HepG2 (cell line): ENCODE results near the gene SFT2D1. TPM values are rescaled to one million over a fixed set of nuclear protein-coding genes. Genes with fewer than 3 reads are reported as not detected.

Experiments used
- ATAC-seq: fragments of 200-7000 bp; cut with Tn5 transposase; 3 replicates; pipeline ENCODE4 v1.9.1; 2020; ENCODE audit warnings: mild to moderate bottlenecking, moderate library complexity
- BruUV-seq: library from RNA; stranded (reverse); fragments of 400-500 nt; replicated peaks from 2 replicates; lab custom pipeline; 2021; lab: Mats Ljungman, UMichigan
- CTCF ChIA-PET: fragments of 300-600 bp; formaldehyde crosslinking; extraction: SDS; loops from one replicate; lab custom pipeline; 2021; ENCODE audit warnings: low total read pairs, inconsistent platforms, low intra/inter-chr PET ratio; lab: Yijun Ruan, JAX
- POLR2A ChIA-PET: fragments of 350-600 bp; sonication (Branson Sonifier 250); formaldehyde crosslinking; loops from one replicate; lab custom pipeline; 2020; ENCODE audit warnings: antibody characterized with exemption, inconsistent platforms; lab: Yijun Ruan, JAX
- DNase-seq: peaks from one replicate; pipeline ENCODE4 v3.0.0-alpha.2; 2015; ENCODE audit warnings: low spot score
- FAIRE-seq: peaks from 3 replicates; lab custom pipeline; 2011; peaks lifted over from hg19 to GRCh38; lab: Jason Lieb, UNC
- H2AFZ ChIP-seq: one replicate; pipeline ENCODE4 v1.6.1; 2011; ENCODE audit warnings: low read length, inconsistent platforms
- H3K27ac ChIP-seq: fragments of 300-600 bp; 3 replicates; pipeline ENCODE4 v1.8.0; 2011; ENCODE audit warnings: mixed run types, mild to moderate bottlenecking, mixed read lengths, low read length, inconsistent platforms; ENCODE audit not compliant: insufficient read depth; ENCODE audit errors: extremely low read length
- H3K27me3 ChIP-seq, 2 experiments: fragments of 200-600 bp in 1 of 2; 2 replicates in 1 of 2; 3 replicates in 1 of 2; pipeline versions ENCODE4 v1.6.0 to v1.8.0; 2011; ENCODE audit warnings: low read length in 2 of 2, mild to moderate bottlenecking in 2 of 2, moderate library complexity in 2 of 2, inconsistent platforms in 1 of 2; ENCODE audit not compliant: insufficient read depth in 2 of 2, control insufficient read depth in 1 of 2
- H3K36me3 ChIP-seq, 2 experiments: fragments of 200-600 bp in 1 of 2; replicated peaks in 1 of 2; 2 replicates in 1 of 2; 3 replicates in 1 of 2; pipeline versions ENCODE4 v1.5.1 to v1.8.0; 2011; ENCODE audit warnings: low read length in 2 of 2, inconsistent platforms in 1 of 2; ENCODE audit not compliant: insufficient read depth in 2 of 2, control insufficient read depth in 1 of 2
- H3K4me1 ChIP-seq: 2 replicates; pipeline ENCODE4 v1.5.1; 2012; ENCODE audit warnings: low read length, inconsistent platforms; ENCODE audit not compliant: insufficient read depth
- H3K4me2 ChIP-seq: 2 replicates; pipeline ENCODE4 v1.6.0; 2011; ENCODE audit warnings: low read depth, low read length, inconsistent platforms
- H3K4me3 ChIP-seq, 3 experiments: fragments of 200-600 bp in 1 of 3; sonication (generic), shearing (Covaris generic) in 1 of 3; replicated peaks in 1 of 3; 2 replicates each; pipeline ENCODE4 v1.5.1; 2011 to 2016; ENCODE audit warnings: low read length in 3 of 3, inconsistent platforms in 2 of 3, low read depth in 2 of 3, mild to moderate bottlenecking in 2 of 3, control low read depth in 1 of 3, mixed read lengths in 1 of 3; ENCODE audit not compliant: insufficient read depth in 1 of 3
- H3K79me2 ChIP-seq: one replicate; pipeline ENCODE4 v1.6.1; 2011; ENCODE audit warnings: low read length, inconsistent platforms; ENCODE audit not compliant: insufficient read depth
- H3K9ac ChIP-seq: 2 replicates; pipeline ENCODE4 v1.6.0; 2011; ENCODE audit warnings: mild to moderate bottlenecking, low read depth, low read length, inconsistent platforms; ENCODE audit not compliant: insufficient read depth
- H3K9me3 ChIP-seq: 2 replicates; pipeline ENCODE4 v1.5.1; 2012; ENCODE audit warnings: mild to moderate bottlenecking, low read length
- H4K20me1 ChIP-seq: 2 replicates; pipeline ENCODE4 v1.6.0; 2011; ENCODE audit warnings: inconsistent platforms, mild to moderate bottlenecking, low read length, moderate library complexity; ENCODE audit not compliant: insufficient read depth
- BRCA1 ChIP-seq: sonication (generic); formaldehyde crosslinking; IDR thresholded peaks from 2 replicates; pipeline ENCODE4 v1.4.0; 2020; ENCODE audit warnings: missing genetic modification reagents
- HCFC1 ChIP-seq: fragments of 150-350 bp; IDR thresholded peaks from 2 replicates; pipeline ENCODE4 v1.6.1; 2014; ENCODE audit warnings: low read depth, low read length
- IRX3 ChIP-seq: sonication (generic); formaldehyde crosslinking; IDR thresholded peaks from 2 replicates; pipeline ENCODE4 v1.8.1; 2023; ENCODE audit warnings: mild to moderate bottlenecking, low read depth, missing genetic modification reagents, borderline replicate concordance
- SMARCE1 ChIP-seq: fragments of 450-650 bp; IDR thresholded peaks from 2 replicates; pipeline ENCODE4 v1.6.1; 2017; ENCODE audit warnings: borderline replicate concordance
- SNRNP70 ChIP-seq: fragments of 200-400 bp; formaldehyde crosslinking; IDR thresholded peaks from 2 replicates; pipeline ENCODE4 v1.6.1; 2017; ENCODE audit warnings: mild to moderate bottlenecking, low read depth, low read length, moderate library complexity
- THYN1 ChIP-seq: sonication (generic); formaldehyde crosslinking; IDR thresholded peaks from 2 replicates; pipeline ENCODE4 v1.8.1; 2023; ENCODE audit warnings: low read depth, mild to moderate bottlenecking, moderate library complexity, missing genetic modification reagents, borderline replicate concordance
- ZNF253 ChIP-seq: sonication (generic); formaldehyde crosslinking; IDR thresholded peaks from 2 replicates; pipeline ENCODE4 v1.8.0; 2022; ENCODE audit warnings: mild to moderate bottlenecking, missing genetic modification reagents, borderline replicate concordance
- ZNF274 ChIP-seq: sonication (generic); formaldehyde crosslinking; IDR thresholded peaks from 2 replicates; pipeline ENCODE4 v1.5.1; 2020; ENCODE audit warnings: mild to moderate bottlenecking, missing genetic modification reagents
- ZNF644 ChIP-seq: IDR thresholded peaks from 2 replicates; pipeline ENCODE4 v1.6.1; 2016; ENCODE audit warnings: low read depth
- WGBS: methylation state at CpG from one replicate; pipeline ENCODE4 v1.1.6; 2017; ENCODE audit warnings: low lambda C conversion rate; 5-methylcytosine and 5-hydroxymethylcytosine counted together
- in situ Hi-C: cut with HindIII; loops from 2 replicates; pipeline ENCODE4 v1.10.0; 2017; ENCODE audit warnings: low pct_unique_long_range_greater_than_20kb; ENCODE audit not compliant: extremely low pct_ligation_motif_present
- intact Hi-C: fragments of 100-400 bp; cut with micrococcal nuclease; formaldehyde crosslinking; loops from one replicate; pipeline ENCODE4 v1.10.0; 2022; ENCODE audit not compliant: unreplicated experiment
- polyA plus RNA-seq, 8 experiments: library from polyadenylated mRNA; depleted of rRNA in 3 of 8; stranded (reverse) in 7 of 8; unstranded in 1 of 8; fragments of >200 nt; fragmentation: Illumina TruSeq in 4 of 8; extraction: Trizol in 4 of 8; gene quantifications; 2 replicates each; pipeline versions ENCODE4 v1.2.1 to v1.2.3, GENCODE V29; 2011 to 2016; ENCODE audit warnings: low read depth in 4 of 8, missing spikeins in 1 of 8, mixed read lengths in 1 of 8; ENCODE audit not compliant: insufficient read depth in 1 of 8
- total RNA-seq, 5 experiments: library from RNA; depleted of rRNA; stranded (reverse); fragments of >200 nt; fragmentation: Illumina TruSeq; extraction: Trizol; gene quantifications; 2 replicates each; pipeline ENCODE4 v1.2.3, GENCODE V29; 2016; ENCODE audit warnings: low read depth in 1 of 5
- TF ChIP-seq, protein P1 (sequence below): sonication (generic); formaldehyde crosslinking; IDR thresholded peaks from 2 replicates; pipeline ENCODE4 v1.8.1; 2023; ENCODE audit warnings: mild to moderate bottlenecking, missing genetic modification reagents, borderline replicate concordance
- TF ChIP-seq, protein P2 (sequence below): sonication (generic); formaldehyde crosslinking; IDR thresholded peaks from 2 replicates; pipeline ENCODE4 v1.5.0; 2020; ENCODE audit warnings: missing genetic modification reagents, mild to moderate bottlenecking, borderline replicate concordance
- TF ChIP-seq, protein P3 (sequence below): sonication (generic); formaldehyde crosslinking; IDR thresholded peaks from 2 replicates; pipeline ENCODE4 v1.4.0; 2020; ENCODE audit warnings: missing genetic modification reagents, borderline replicate concordance
- TF ChIP-seq, protein P4 (sequence below): sonication (generic); formaldehyde crosslinking; IDR thresholded peaks from 2 replicates; pipeline ENCODE4 v1.4.0; 2020; ENCODE audit warnings: missing genetic modification reagents

The SFT2D1 gene
- total and polyA plus RNA-seq, 2 of the 13 experiments (the other 11 are each of a cell fraction or from before 2014, with no cell fraction given): 115 to 147 TPM

DNA sequence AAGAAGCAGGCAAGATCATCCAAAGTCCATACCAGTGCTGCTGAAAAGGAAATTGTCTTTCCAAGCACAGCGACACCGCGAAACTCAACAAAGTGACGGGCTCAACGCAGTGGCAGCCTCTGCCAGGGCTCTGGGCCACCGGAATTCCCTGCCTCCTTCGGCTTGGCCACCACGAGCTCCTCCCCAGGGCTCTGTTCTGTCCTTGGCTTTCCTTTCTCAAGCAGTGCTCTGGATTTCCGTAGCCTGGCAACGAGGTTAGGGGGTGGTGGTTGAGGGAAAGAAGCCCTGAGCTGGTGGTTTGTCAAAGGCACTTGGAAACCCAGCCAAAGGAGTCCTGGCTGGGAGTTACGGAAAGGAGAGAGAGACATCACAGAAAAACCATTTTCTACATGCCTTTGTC, 65.3 kb downstream of the SFT2D1 start:
- Histone ChIP-seq H3K9ac (no peak overlapping the region), H3K36me3 (no peaks in the 10 kb centered on the region), H4K20me1 (no peaks in the 10 kb centered on the region), H3K79me2 (no peaks in the 10 kb centered on the region), H2AFZ (no peak overlapping the region), H3K4me2 (no peak overlapping the region), H3K9me3 (no peaks in the 10 kb centered on the region), H3K27me3 (peaks cover 3 to 28% of the 10 kb centered on the region in 2 experiments), H3K4me3 (no peak overlapping the region), H3K4me1 (peaks cover 7% of the 10 kb centered on the region; the same call in 1 of the 2 replicates), H3K27ac (no peak overlapping the region)
- ATAC-seq (no peak), DNase-seq (no peak), FAIRE-seq (no peak)
- intact Hi-C loops: loop anchor here (5.0 to 10.0 kb wide), 3 partner anchors 105 to 315 kb away; partner anchors contain the start of gene MPC1
- TF ChIP-seq THYN1 (CRISPR knock-in tag) (no peak), ZNF274 (CRISPR knock-in tag) (no peak), ZNF644 (no peak), ZNF253 (CRISPR knock-in tag) (no peak), IRX3 (no peak), SNRNP70 (no peak), HCFC1 (no peak), SMARCE1 (no peak), BRCA1 (no peak)
- TF ChIP-seq, protein P1, sequence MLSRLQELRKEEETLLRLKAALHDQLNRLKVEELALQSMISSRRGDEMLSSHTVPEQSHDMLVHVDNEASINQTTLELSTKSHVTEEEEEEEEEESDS (CRISPR knock-in tag): no peak
- TF ChIP-seq, protein P2, sequence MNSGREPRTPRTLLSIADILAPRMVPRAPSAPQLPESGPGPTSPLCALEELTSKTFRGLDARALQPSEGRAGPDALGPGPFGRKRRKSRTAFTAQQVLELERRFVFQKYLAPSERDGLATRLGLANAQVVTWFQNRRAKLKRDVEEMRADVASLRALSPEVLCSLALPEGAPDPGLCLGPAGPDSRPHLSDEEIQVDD: no peak
- TF ChIP-seq, protein P3, sequence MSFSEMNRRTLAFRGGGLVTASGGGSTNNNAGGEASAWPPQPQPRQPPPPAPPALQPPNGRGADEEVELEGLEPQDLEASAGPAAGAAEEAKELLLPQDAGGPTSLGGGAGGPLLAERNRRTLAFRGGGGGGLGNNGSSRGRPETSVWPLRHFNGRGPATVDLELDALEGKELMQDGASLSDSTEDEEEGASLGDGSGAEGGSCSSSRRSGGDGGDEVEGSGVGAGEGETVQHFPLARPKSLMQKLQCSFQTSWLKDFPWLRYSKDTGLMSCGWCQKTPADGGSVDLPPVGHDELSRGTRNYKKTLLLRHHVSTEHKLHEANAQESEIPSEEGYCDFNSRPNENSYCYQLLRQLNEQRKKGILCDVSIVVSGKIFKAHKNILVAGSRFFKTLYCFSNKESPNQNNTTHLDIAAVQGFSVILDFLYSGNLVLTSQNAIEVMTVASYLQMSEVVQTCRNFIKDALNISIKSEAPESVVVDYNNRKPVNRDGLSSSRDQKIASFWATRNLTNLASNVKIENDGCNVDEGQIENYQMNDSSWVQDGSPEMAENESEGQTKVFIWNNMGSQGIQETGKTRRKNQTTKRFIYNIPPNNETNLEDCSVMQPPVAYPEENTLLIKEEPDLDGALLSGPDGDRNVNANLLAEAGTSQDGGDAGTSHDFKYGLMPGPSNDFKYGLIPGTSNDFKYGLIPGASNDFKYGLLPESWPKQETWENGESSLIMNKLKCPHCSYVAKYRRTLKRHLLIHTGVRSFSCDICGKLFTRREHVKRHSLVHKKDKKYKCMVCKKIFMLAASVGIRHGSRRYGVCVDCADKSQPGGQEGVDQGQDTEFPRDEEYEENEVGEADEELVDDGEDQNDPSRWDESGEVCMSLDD (CRISPR knock-in tag): no peak
- TF ChIP-seq, protein P4, sequence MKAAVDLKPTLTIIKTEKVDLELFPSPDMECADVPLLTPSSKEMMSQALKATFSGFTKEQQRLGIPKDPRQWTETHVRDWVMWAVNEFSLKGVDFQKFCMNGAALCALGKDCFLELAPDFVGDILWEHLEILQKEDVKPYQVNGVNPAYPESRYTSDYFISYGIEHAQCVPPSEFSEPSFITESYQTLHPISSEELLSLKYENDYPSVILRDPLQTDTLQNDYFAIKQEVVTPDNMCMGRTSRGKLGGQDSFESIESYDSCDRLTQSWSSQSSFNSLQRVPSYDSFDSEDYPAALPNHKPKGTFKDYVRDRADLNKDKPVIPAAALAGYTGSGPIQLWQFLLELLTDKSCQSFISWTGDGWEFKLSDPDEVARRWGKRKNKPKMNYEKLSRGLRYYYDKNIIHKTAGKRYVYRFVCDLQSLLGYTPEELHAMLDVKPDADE (CRISPR knock-in tag): no peak
- POLR2A ChIA-PET: interaction anchor here (1.3 kb wide), 1 partner anchor 105 kb away, joined by 3 read pairs; no protein-coding TSS in a partner anchor
- in situ Hi-C loops: loop anchor here (5.0 kb wide), 1 partner anchor 125 kb away; no protein-coding TSS in a partner anchor
- BruUV-seq: no TSS peak
- 29% methylated on average over 11 of the region's 11 CpGs for WGBS
- CTCF ChIA-PET: interaction anchor here (3.1 to 3.6 kb wide), 2 partner anchors 104 to 124 kb away, joined by 17 to 52 read pairs; no protein-coding TSS in a partner anchor
